PC-9 (cell line): Measurements from ENCODE around the gene ADI1.

ENCODE experiments used
- CTCF ChIP-seq: fragments of 200-600 bp; sonication (generic); conservative IDR thresholded peaks from 2 replicates; pipeline ENCODE4 v1.6.1; 2017; ENCODE audit warnings: mixed run types, antibody characterized with exemption, mild to moderate bottlenecking, moderate library complexity
- EZH2 ChIP-seq: fragments of 200-600 bp; sonication (generic); IDR thresholded peaks from 2 replicates; pipeline ENCODE4 v1.8.0; 2017; ENCODE audit warnings: antibody characterized with exemption, low read depth

- TF ChIP-seq CTCF (no peak), EZH2 (no peak)
These were observed 67.2 kb downstream of the ADI1 start for GRCh38 chr2:3451926-3452671.
